Measurements from ENCODE around the gene MED25.

The MED25 gene

DNA sequence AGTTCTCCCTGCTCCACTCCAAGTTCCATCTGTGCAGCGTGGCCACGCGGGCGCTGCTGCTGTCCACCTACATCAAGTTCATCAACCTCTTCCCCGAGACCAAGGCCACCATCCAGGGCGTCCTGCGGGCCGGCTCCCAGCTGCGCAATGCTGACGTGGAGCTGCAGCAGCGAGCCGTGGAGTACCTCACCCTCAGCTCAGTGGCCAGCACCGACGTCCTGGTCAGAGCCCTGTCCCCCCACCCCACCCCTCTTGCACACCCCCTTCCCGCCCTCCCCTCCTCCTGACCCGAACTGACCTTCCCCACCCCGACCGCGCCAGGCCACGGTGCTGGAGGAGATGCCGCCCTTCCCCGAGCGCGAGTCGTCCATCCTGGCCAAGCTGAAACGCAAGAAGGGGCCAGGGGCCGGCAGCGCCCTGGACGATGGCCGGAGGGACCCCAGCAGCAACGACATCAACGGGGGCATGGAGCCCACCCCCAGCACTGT lies 16.6 kb upstream of the MED25 start:
- DNase-seq (ENCODE audit: extremely low spot score), result no peak
- TF ChIP-seq BHLHE40 (IDR thresholded peaks at IDR 0.05; ENCODE audit: borderline replicate concordance), result no peak
- ChIA-PET POLR2A (interaction anchor here (1.5 kb wide), 1 partner anchor 12 kb away, joined by 4 read pairs; the partner anchor contains the start of gene FUZ), CTCF (no interaction called here)

DNA sequence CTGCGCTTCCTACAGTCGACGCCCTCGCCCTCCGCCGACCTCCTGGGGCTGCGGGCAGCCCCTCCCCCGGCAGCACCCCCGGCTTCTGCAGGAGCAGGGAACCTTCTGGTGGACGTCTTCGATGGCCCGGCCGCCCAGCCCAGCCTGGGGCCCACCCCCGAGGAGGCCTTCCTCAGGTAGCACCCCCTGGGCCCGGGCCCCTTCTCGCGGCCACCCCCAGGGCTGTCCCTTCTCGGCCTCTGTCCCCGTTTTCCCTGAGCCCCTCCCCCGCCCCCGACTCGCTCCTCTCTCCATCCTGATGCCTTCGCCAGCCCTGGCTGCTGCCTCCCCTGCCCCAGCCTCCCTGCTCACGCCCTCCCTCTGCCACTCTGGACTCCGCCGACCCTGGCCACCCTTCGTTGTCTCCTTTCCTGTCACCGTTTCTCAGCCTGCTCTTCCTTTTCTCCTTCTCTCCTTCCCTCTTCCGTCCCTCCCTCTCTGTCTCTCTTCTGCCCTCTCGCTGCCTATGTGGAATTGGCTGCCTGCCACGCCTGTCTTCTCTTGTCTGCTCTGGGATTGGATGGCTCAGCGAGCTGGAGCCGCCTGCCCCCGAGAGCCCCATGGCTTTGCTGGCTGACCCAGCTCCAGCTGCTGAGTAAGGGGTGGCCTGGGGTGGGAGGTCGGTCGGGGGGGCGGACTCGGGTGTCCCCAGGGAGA lies 16.0 kb upstream of the MED25 start:
- ChIA-PET CTCF (no interaction called here), POLR2A (interaction anchor here (0.5 to 1.5 kb wide), 2 partner anchors 11 to 122 kb away, joined by 3 to 4 read pairs; partner anchors contain the start of gene FUZ)
- TF ChIP-seq TARDBP (IDR thresholded peaks at IDR 0.05), result no peak
- TF ChIP-seq ELF4 (IDR thresholded peaks at IDR 0.05), result no peak
- no peak for TF ChIP-seq FOXM1 (IDR thresholded peaks at IDR 0.05; ENCODE audit: borderline replicate concordance)
- no peak for TF ChIP-seq ARNT (IDR thresholded peaks at IDR 0.05)
- TF ChIP-seq, protein P1, sequence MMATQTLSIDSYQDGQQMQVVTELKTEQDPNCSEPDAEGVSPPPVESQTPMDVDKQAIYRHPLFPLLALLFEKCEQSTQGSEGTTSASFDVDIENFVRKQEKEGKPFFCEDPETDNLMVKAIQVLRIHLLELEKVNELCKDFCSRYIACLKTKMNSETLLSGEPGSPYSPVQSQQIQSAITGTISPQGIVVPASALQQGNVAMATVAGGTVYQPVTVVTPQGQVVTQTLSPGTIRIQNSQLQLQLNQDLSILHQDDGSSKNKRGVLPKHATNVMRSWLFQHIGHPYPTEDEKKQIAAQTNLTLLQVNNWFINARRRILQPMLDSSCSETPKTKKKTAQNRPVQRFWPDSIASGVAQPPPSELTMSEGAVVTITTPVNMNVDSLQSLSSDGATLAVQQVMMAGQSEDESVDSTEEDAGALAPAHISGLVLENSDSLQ (IDR thresholded peaks at IDR 0.05), result peak; percentile 97
- no peak for TF ChIP-seq LEF1 (IDR thresholded peaks at IDR 0.05; ENCODE audit: borderline replicate concordance)
- DNase-seq (ENCODE audit: extremely low spot score), result peak; percentile 63

DNA sequence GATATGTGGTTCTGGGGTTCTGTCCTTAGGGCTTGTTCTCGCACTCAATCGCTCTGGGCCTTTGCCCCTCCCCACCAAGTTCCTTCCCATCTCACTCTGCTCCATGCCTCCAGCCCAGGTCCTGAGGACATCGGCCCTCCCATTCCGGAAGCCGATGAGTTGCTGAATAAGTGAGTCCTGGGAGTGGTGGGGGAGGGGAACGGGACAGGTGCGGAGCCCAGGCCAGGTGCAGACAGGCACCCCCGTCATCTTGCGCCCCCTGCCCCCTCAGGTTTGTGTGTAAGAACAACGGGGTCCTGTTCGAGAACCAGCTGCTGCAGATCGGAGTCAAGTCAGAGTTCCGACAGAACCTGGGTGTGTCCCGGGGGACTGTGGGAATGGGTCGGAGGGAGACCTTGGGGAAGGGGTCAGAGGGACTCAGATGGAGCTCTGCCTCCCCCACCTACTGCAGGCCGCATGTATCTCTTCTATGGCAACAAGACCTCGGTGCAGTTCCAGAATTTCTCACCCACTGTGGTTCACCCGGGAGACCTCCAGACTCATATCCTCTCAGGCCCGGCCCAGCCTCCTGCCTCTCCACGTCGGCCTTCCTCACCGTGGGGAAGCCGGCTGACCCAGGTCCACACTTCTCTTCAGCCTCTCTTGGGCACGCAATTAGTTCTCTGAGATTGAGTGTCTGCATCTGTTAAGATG lies 15.1 kb upstream of the MED25 start:
- ChIA-PET POLR2A (interaction anchor here (0.5 kb wide), 1 partner anchor 123 kb away, joined by 3 read pairs; no protein-coding TSS in a partner anchor), CTCF (no interaction called here)
- DNase-seq (ENCODE audit: extremely low spot score), result no peak
- TF ChIP-seq ELF4 (IDR thresholded peaks at IDR 0.05) (no peak), ARNT (IDR thresholded peaks at IDR 0.05) (no peak), SUZ12 (IDR thresholded peaks at IDR 0.05) (no peak), FOXK2 (IDR thresholded peaks at IDR 0.05) (no peak), SP1 (IDR thresholded peaks at IDR 0.05) (no peak), HDGF (IDR thresholded peaks at IDR 0.05; ENCODE audit: borderline replicate concordance) (no peak), FOXA1 (IDR thresholded peaks at IDR 0.05) (no peak), BHLHE40 (IDR thresholded peaks at IDR 0.05; ENCODE audit: borderline replicate concordance) (no peak), NFRKB (IDR thresholded peaks at IDR 0.05) (no peak)
- TF ChIP-seq, protein P1 (IDR thresholded peaks at IDR 0.05), result no peak

DNA sequence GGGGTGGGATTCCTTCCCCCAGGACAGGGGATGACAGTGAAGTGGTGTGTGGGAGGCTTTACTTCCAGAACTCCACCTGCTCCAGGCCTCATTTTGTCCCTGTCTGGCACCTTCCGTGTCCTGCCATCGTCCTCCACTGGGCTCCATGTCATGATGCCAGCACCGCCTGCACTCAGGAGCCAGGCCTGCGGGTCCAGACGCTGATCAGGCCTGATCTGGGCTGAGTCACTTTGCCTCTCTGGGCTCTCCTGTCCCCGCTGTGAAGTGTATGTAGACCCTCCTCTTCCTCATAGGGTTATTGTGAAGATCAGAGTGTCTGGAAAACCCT lies 14.6 kb upstream of the MED25 start:
- ChIA-PET POLR2A (interaction anchor here (1.3 kb wide), 1 partner anchor 10 kb away, joined by 4 read pairs; the partner anchor contains the start of gene FUZ), CTCF (no interaction called here)
- TF ChIP-seq SUZ12 (IDR thresholded peaks at IDR 0.05) (no peak), L3MBTL2 (conservative IDR thresholded peaks at IDR 0.05) (no peak), FOXA1 (IDR thresholded peaks at IDR 0.05) (no peak), HDGF (IDR thresholded peaks at IDR 0.05; ENCODE audit: borderline replicate concordance) (no peak), ELF4 (IDR thresholded peaks at IDR 0.05) (no peak), LEF1 (IDR thresholded peaks at IDR 0.05; ENCODE audit: borderline replicate concordance) (no peak), ZNF384 (IDR thresholded peaks at IDR 0.05) (no peak), TARDBP (IDR thresholded peaks at IDR 0.05) (no peak), BHLHE40 (IDR thresholded peaks at IDR 0.05; ENCODE audit: borderline replicate concordance) (no peak), CTBP1 (IDR thresholded peaks at IDR 0.05; ENCODE audit: borderline replicate concordance) (no peak), FOXM1 (IDR thresholded peaks at IDR 0.05; ENCODE audit: borderline replicate concordance) (no peak)
- no peak for DNase-seq (ENCODE audit: extremely low spot score)

DNA sequence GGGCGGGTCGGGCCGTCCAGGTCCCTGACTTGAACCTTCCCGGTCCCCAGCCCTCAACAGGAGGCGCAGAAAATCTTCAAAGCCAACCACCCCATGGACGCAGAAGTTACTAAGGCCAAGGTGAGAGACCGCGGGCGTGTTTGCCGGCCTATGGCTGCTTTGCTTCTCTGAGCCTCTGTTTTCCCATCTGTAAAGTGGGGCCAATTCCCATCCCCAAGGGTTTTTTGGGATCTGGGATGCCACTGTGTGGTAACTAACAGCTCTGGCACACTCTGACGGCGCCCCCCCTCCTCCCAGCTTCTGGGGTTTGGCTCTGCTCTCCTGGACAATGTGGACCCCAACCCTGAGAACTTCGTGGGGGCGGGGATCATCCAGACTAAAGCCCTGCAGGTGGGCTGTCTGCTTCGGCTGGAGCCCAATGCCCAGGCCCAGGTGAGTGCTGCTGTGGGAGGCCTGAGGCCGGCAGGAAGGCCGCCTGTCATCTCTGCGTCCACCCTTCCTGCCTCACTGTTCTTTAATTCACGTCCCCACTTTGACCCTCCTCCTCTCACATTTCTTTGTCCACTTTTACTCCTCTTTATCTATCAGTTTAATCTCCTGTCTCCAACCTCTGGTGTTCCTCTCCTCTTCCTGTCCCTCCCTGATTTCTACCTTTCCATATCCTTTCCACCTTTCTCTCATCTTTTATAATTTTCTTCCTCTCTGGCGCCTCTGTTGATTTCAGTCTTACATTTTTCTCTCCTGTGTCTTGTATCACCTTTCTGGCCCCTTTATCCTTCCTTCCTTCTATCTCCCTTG lies 12.1 kb upstream of the MED25 start:
- POLR2A ChIA-PET, result interaction anchor here (0.7 to 1.2 kb wide), 3 partner anchors 7 to 59 kb away, joined by 3 to 4 read pairs (median 3); partner anchors contain the start of genes FUZ and PTOV1

DNA sequence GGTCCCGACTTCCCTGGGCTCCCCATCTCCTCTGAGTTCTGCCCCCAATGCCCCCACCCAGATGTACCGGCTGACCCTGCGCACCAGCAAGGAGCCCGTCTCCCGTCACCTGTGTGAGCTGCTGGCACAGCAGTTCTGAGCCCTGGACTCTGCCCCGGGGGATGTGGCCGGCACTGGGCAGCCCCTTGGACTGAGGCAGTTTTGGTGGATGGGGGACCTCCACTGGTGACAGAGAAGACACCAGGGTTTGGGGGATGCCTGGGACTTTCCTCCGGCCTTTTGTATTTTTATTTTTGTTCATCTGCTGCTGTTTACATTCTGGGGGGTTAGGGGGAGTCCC lies 11.5 kb upstream of the MED25 start:
- ChIA-PET POLR2A (no interaction called here), CTCF (no interaction called here)
- TF ChIP-seq L3MBTL2 (conservative IDR thresholded peaks at IDR 0.05) (no peak), CTBP1 (IDR thresholded peaks at IDR 0.05; ENCODE audit: borderline replicate concordance) (no peak), ARNT (IDR thresholded peaks at IDR 0.05) (no peak), FOXM1 (IDR thresholded peaks at IDR 0.05; ENCODE audit: borderline replicate concordance) (no peak), FOXA1 (IDR thresholded peaks at IDR 0.05) (no peak), SUZ12 (IDR thresholded peaks at IDR 0.05) (no peak), SP1 (IDR thresholded peaks at IDR 0.05) (no peak), NFRKB (IDR thresholded peaks at IDR 0.05) (no peak), ELF4 (IDR thresholded peaks at IDR 0.05) (no peak)
- TF ChIP-seq, protein P1 (IDR thresholded peaks at IDR 0.05), result no peak

More for the DNA sequence above, 12.1 kb upstream of the MED25 start:
- no peak for TF ChIP-seq ZNF384 (IDR thresholded peaks at IDR 0.05)
- DNase-seq (ENCODE audit: extremely low spot score), result no peak
- CTCF ChIA-PET, result no interaction called here

More for the DNA sequence above, 11.5 kb upstream of the MED25 start:
- no peak for DNase-seq (ENCODE audit: extremely low spot score)
